ENCODE results near the gene DNAH11. TPM values are rescaled to one million over a fixed set of nuclear protein-coding genes. Genes with fewer than 3 reads are reported as not detected.

Gene DNAH11
- total RNA-seq, 1 experiment from 2014 or later, result 0.15 TPM

GRCh38 chr7:21947946-21948345, 405.1 kb downstream of the DNAH11 start:
- ChIA-PET CTCF (no interaction called here), POLR2A (no interaction called here)
- intact Hi-C loops (cut with micrococcal nuclease; ENCODE audit: unreplicated experiment), result no loop called here
- BruUV-seq (replicated peaks), result no TSS peak
- no peak overlapping the region for H3K4me3 ChIP-seq (ENCODE audit: low read depth in 2 of 2, low read length in 2 of 2)
- H3K9me3 ChIP-seq (ENCODE audit: control insufficient read depth, insufficient read depth, low read depth, low read length), result no peaks in the 10 kb centered on the region
- H3K4me1 ChIP-seq (ENCODE audit: control insufficient read depth, insufficient read depth, low read length), result peaks cover 10% of the 10 kb centered on the region; the same call in 1 of the 2 replicates
- no peak for ATAC-seq
- H3K27ac ChIP-seq (ENCODE audit: low read length), result no peak overlapping the region
- no peak for TF ChIP-seq REST (IDR thresholded peaks at IDR 0.05; ENCODE audit: insufficient read depth in 1 of 2, low read depth in 2 of 2, low read length in 1 of 2)
- no peak for TF ChIP-seq TCF7L2 (IDR thresholded peaks at IDR 0.05; ENCODE audit: low read depth, low read length)
- no peak for TF ChIP-seq POLR2AphosphoS5 (IDR thresholded peaks at IDR 0.05; ENCODE audit: low read depth, low read length)
- no peak for TF ChIP-seq CTCF (IDR thresholded peaks at IDR 0.05)
- no peak for TF ChIP-seq SIN3A (IDR thresholded peaks at IDR 0.05; ENCODE audit: borderline replicate concordance, insufficient read depth, low read depth, low read length)
- DNase-seq (ENCODE audit: low read depth, low spot score), result no peak
- H3K27me3 ChIP-seq (ENCODE audit: control insufficient read depth, insufficient read depth, low read length), result no peaks in the 10 kb centered on the region; the same call in 1 of the 2 replicates
- in situ Hi-C loops (cut with HindIII; ENCODE audit: low pct_unique_long_range_greater_than_20kb, low sequenced_read_pairs), result no loop called here
- H3K36me3 ChIP-seq (ENCODE audit: control insufficient read depth, insufficient read depth, low read length), result no peaks in the 10 kb centered on the region; the same call in 1 of the 2 replicates

- POLR2A ChIA-PET, result no interaction called here
- intact Hi-C loops (cut with micrococcal nuclease; ENCODE audit: unreplicated experiment), result no loop called here
- no peaks in the 10 kb centered on the region for H3K9me3 ChIP-seq (ENCODE audit: control insufficient read depth, insufficient read depth, low read depth, low read length)
- H3K4me1 ChIP-seq (ENCODE audit: control insufficient read depth, insufficient read depth, low read length), result peaks cover 6% of the 10 kb centered on the region; the same call in 1 of the 2 replicates
- CTCF ChIA-PET, result no interaction called here
- DNase-seq (ENCODE audit: low read depth, low spot score) (no peak), ATAC-seq (no peak)
- no peak overlapping the region for H3K4me3 ChIP-seq (ENCODE audit: low read depth in 2 of 2, low read length in 2 of 2)
- H3K36me3 ChIP-seq (ENCODE audit: control insufficient read depth, insufficient read depth, low read length), result no peaks in the 10 kb centered on the region; the same call in 1 of the 2 replicates
- no peak overlapping the region for H3K27ac ChIP-seq (ENCODE audit: low read length)
- TF ChIP-seq POLR2AphosphoS5 (IDR thresholded peaks at IDR 0.05; ENCODE audit: low read depth, low read length) (no peak), REST (IDR thresholded peaks at IDR 0.05; ENCODE audit: insufficient read depth in 1 of 2, low read depth in 2 of 2, low read length in 1 of 2) (no peak), TCF7L2 (IDR thresholded peaks at IDR 0.05; ENCODE audit: low read depth, low read length) (no peak), SIN3A (IDR thresholded peaks at IDR 0.05; ENCODE audit: borderline replicate concordance, insufficient read depth, low read depth, low read length) (no peak), CTCF (IDR thresholded peaks at IDR 0.05) (no peak)
- H3K27me3 ChIP-seq (ENCODE audit: control insufficient read depth, insufficient read depth, low read length), result no peaks in the 10 kb centered on the region; the same call in 1 of the 2 replicates
- in situ Hi-C loops (cut with HindIII; ENCODE audit: low pct_unique_long_range_greater_than_20kb, low sequenced_read_pairs), result no loop called here
- BruUV-seq (replicated peaks), result no TSS peak
Observed at GRCh38 chr7:21948364-21948763, 405.5 kb downstream of the DNAH11 start.

Measured in Panc1 (cell line).